Natural killer cell treated with Interleukin-12 subunit alpha and Interleukin-12 subunit beta and Interleukin-15 and Interleukin-18, amount 100 ng/mL, for 72 hours (primary cell): Measurements from ENCODE around the gene DLK1. TPM values are rescaled to one million over a fixed set of nuclear protein-coding genes. Genes with fewer than 3 reads are reported as not detected.

Source experiments
- ATAC-seq, 2 donors: fragments of 150-1000 bp; cut with Tn5 transposase in 1 of 2; sonication (Bioruptor Pico), chemical (Tn5 transposase) in 1 of 2; 2 replicates each; pipeline ENCODE4 v1.10.0; 2021
- DNase-seq: peaks from one replicate; pipeline ENCODE4 v3.0.0; 2022; ENCODE audit warnings: low spot score
- H3K27ac Mint-ChIP-seq, 2 donors: 1 replicate in 1 of 2; 2 replicates in 1 of 2; pipeline ENCODE4 v1.8.0; 2022; ENCODE audit warnings: mixed read lengths in 2 of 2, mild to moderate bottlenecking in 1 of 2, moderate library complexity in 1 of 2
- H3K27me3 Mint-ChIP-seq, 2 donors: 1 replicate in 1 of 2; 2 replicates in 1 of 2; pipeline ENCODE4 v1.8.0; 2022; ENCODE audit warnings: mixed read lengths in 2 of 2
- H3K36me3 Mint-ChIP-seq: one replicate; pipeline ENCODE4 v1.8.0; 2022; ENCODE audit warnings: mixed read lengths
- H3K4me1 Mint-ChIP-seq, 2 donors: 1 replicate in 1 of 2; 2 replicates in 1 of 2; pipeline ENCODE4 v1.8.0; 2022; ENCODE audit warnings: low read depth in 2 of 2, mixed read lengths in 2 of 2, mild to moderate bottlenecking in 1 of 2
- H3K4me3 Mint-ChIP-seq: one replicate; pipeline ENCODE4 v1.8.0; 2022; ENCODE audit warnings: mixed read lengths
- H3K9me3 Mint-ChIP-seq: 2 replicates; pipeline ENCODE4 v1.8.0; 2022; ENCODE audit warnings: mixed read lengths
- total RNA-seq, 2 donors: library from RNA; stranded (reverse); gene quantifications; one replicate each; pipeline ENCODE4 v1.2.3, GENCODE V29; 2022

DLK1 gene
- total RNA-seq, 2 donors from 2014 or later: not detected

DNA sequence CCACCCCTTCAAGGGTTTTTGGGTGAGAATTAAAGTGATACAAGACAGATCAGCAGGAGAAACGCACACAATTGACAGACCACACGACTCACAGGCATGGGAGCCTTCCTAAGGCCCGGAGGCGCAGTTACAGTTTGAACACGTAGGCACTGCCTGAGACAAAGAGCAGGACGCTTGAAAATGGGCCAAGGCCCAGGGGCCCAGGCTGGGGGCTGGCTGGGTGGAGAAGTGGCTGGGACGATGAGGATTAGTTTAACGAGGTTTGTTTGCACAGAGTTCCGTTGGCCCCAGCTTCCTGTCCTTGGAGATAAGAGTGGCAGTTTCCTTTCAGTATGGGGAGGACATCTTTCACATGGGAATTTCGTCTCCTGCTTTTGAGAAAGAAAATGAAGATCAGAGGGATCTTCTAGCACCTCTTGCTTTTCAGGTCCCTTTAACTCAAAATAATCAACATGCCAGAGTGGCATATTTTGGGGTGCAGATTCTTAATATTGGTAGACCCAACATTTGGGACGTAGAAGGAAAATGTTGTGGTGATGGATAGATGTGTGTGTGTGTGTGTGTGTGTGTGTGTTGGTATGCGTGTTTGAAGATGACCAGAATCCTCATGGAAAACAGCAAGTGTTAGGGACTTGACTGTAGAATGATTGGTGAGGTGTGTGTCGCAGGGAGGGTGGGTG lies 44.6 kb downstream of the DLK1 start:
- DNase-seq (no peak), ATAC-seq (no peak)
- H3K27ac Mint-ChIP-seq: no peak overlapping the region
- no peaks in the 10 kb centered on the region for H3K36me3 Mint-ChIP-seq
- no peaks in the 10 kb centered on the region for H3K9me3 Mint-ChIP-seq
- H3K4me1 Mint-ChIP-seq: no peaks in the 10 kb centered on the region
- H3K4me3 Mint-ChIP-seq: no peak overlapping the region
- H3K27me3 Mint-ChIP-seq: peaks cover 0 to 9% of the 10 kb centered on the region in 2 donors

DNA sequence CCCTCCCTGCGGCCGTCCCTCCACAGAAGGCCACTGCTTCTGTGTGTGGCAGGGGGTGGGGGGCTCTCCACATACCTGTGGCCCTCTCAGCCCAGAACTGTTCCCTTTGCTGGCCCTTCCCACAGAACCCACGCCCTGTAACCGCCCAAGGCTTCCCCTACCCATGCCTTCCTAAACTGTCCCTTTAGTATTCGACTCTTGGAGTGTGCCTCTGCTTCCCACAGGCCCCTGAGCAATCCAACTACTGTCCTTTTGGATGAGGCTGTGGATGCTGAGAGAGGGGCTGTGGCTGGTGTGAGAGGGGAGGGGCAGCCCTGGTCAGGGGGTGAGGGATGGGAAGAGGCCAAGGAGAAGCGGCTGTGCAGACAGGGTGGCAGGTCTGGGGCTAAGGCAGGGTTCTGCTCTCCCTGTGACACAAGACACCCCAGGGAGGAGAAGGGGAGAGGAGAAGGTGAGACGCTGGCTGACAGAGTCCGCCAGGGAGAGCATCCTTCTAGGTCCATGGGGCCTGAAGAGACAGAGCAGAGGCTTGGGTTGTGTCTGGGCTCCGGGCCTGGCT lies 46.0 kb downstream of the DLK1 start:
- H3K4me1 Mint-ChIP-seq: no peaks in the 10 kb centered on the region
- no peak for DNase-seq
- no peaks in the 10 kb centered on the region for H3K36me3 Mint-ChIP-seq
- no peak overlapping the region for H3K27ac Mint-ChIP-seq
- H3K27me3 Mint-ChIP-seq: peaks cover 0 to 9% of the 10 kb centered on the region in 2 donors
- no peak overlapping the region for H3K4me3 Mint-ChIP-seq
- ATAC-seq: no peak
- no peaks in the 10 kb centered on the region for H3K9me3 Mint-ChIP-seq

DNA sequence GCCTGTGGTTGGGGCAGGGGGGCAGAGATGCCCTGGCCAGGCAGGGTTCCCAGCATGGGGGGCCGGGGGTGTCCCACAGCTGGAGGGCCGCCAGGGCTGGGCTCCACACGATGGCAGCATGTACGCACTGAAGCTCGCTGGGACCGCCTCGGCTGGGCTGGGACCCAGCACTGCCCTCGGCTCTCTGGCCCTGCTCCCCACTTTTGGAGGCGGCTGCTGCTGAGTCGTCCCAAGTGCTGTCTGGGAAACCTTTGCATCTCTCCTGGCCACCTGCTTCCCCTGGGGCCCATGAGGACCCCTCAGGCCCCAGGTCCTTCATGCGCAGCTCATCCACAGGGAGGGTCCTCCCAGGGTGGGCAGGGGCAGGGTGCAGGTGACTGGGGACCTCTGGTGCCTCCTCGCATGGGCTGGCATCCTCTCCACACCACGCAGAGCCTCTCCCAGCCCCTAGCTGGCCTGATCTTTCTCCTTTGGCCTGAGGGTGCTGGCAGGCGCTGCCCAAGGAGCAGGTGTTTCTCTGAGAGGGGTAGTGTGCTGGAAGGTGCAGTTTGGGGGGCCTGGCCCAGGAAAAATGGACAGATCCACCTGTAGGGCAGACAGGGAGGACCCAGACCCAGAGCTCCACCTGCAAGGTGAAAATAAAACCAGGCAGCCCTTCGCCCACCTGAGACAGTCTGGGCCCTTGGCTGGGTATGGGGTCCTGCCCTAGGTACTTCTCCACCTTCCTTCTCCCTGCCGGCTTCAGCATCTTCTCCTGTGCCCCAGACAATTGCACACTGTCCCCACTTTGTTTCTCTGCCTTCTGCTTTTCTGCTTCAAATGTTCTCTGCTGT lies 46.9 kb downstream of the DLK1 start:
- no peaks in the 10 kb centered on the region for H3K36me3 Mint-ChIP-seq
- no peak overlapping the region for H3K4me3 Mint-ChIP-seq
- DNase-seq (no peak), ATAC-seq (no peak)
- H3K27me3 Mint-ChIP-seq: peaks cover 0 to 9% of the 10 kb centered on the region in 2 donors
- H3K27ac Mint-ChIP-seq: no peak overlapping the region
- no peaks in the 10 kb centered on the region for H3K4me1 Mint-ChIP-seq
- H3K9me3 Mint-ChIP-seq: no peaks in the 10 kb centered on the region

DNA sequence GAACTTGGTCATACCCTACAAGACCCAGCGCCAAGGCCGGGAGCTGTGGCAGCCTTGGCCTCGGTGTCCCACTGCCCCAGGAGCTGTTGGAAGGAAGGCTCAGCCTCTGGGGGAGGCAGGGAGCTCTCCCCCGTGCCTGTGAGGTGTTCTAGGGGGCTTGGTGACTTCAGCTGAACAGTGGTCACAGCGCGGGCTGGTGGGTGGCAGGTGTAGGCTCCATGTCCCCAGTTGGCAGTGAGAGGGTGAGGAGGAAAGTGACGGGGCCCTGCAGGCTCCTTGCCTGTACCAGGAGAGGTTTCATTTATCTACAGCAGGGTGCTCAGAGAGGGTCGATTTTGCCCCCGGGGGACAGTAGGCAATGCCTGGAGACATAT lies 47.5 kb downstream of the DLK1 start:
- Mint-ChIP-seq H3K27me3 (peaks cover 0 to 9% of the 10 kb centered on the region in 2 donors), H3K9me3 (no peaks in the 10 kb centered on the region), H3K4me1 (no peaks in the 10 kb centered on the region), H3K27ac (no peak overlapping the region), H3K36me3 (no peaks in the 10 kb centered on the region), H3K4me3 (no peak overlapping the region)
- ATAC-seq (no peak), DNase-seq (no peak)

DNA sequence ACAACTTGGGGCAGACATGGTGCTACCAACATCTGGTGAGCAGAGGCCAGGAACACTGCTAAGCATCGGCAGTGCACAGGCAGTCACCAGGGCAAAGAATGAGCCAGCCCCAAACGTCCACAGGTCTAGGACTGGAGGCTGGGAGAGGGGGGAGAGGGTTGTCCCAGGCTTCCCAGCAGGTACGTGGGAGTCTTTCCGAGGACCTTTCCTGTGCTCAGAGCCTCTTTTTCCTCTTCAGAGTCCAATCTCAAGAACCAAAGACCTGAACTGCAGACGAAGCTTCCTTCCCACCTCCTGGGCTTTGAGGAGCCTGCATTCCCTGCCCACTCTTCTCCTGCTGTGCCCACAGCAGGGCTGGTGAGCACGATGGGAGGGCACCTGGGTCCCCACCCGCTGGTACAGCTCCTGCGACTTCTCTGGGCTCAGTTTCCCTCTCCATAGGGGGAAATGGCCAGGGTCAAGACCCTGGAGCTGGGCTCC lies 48.7 kb downstream of the DLK1 start:
- Mint-ChIP-seq H3K36me3 (no peaks in the 10 kb centered on the region), H3K27ac (no peak overlapping the region), H3K4me3 (no peak overlapping the region), H3K27me3 (peaks cover 0 to 7% of the 10 kb centered on the region in 2 donors), H3K4me1 (no peaks in the 10 kb centered on the region), H3K9me3 (no peaks in the 10 kb centered on the region)
- no peak for ATAC-seq
- DNase-seq: no peak

DNA sequence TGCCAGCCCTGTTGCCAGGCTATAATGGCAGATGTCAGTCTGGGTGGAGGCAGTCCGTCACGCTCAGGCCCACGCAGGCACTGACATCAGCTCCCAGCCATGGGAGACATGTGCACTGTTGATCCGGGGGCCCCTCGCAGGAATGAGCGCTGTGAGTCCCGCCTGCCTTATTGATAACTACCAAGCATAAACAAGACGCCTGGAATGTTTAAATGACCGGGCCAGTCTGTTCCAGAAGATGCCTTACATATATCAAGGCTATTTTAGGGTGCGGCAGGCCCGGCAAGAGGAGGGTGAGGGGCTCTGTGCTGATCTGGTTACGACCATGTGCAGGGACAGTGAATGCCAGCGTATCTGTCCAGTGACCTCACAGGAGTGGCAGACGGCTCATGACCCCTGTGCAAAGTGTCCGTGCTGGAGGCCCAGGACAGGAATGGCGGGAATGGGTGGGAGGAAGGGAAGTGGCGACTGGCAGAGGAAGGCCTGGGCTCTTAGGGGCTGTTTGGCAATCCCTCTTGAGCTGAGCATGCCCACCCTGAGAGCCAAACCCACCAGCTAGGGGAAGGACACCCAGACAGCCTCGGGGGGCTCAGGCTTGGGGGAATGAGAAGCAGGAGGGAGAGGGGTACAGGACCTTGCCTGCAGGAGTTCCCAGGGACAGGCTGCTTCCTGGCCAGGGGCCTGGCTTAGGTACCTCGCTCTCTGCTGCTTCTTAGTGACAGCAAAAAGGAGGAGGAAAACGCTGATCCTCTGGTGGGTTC lies 49.3 kb downstream of the DLK1 start:
- no peak overlapping the region for H3K27ac Mint-ChIP-seq
- ATAC-seq: no peak
- H3K27me3 Mint-ChIP-seq: peaks cover 0 to 5% of the 10 kb centered on the region in 2 donors
- H3K4me3 Mint-ChIP-seq: no peak overlapping the region
- no peaks in the 10 kb centered on the region for H3K36me3 Mint-ChIP-seq
- DNase-seq: no peak
- no peaks in the 10 kb centered on the region for H3K4me1 Mint-ChIP-seq
- H3K9me3 Mint-ChIP-seq: no peaks in the 10 kb centered on the region

DNA sequence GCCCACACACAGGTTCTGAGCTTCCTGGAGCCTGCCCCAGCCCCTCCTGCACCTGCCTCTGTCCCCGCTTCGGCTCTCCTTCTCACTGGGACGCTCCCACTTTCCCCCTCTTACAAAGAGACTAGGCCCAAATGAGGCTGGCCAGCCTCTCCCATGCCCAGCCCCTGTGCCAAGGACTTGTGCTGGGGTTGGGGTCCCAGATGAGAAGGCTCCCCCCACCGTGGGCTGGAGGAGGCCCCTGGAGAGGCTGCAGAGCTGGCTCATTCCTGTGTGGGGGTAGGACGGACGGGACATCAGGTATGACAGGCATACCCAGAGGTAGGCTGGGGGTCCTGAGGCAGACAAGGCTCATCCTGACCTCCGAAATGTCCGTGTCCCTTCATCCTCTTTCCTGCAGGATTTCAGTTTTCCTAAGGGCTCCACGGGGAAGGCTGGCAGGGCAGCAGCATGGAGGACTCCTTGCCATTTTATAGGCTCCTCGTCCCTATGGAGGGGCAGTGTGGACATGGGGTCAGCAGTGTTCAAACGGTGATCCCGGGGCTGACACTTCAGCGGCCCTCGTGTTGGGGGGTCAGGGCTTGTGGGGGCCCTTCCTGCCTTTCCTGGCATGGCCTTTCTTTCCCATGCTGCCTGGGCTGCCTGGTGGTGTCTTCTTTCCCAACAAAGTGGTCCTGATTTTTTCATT lies 50.1 kb downstream of the DLK1 start:
- ATAC-seq (no peak), DNase-seq (no peak)
- Mint-ChIP-seq H3K27ac (no peak overlapping the region), H3K36me3 (no peaks in the 10 kb centered on the region), H3K4me3 (no peak overlapping the region), H3K27me3 (peaks cover 0 to 5% of the 10 kb centered on the region in 2 donors), H3K4me1 (no peaks in the 10 kb centered on the region), H3K9me3 (no peaks in the 10 kb centered on the region)

DNA sequence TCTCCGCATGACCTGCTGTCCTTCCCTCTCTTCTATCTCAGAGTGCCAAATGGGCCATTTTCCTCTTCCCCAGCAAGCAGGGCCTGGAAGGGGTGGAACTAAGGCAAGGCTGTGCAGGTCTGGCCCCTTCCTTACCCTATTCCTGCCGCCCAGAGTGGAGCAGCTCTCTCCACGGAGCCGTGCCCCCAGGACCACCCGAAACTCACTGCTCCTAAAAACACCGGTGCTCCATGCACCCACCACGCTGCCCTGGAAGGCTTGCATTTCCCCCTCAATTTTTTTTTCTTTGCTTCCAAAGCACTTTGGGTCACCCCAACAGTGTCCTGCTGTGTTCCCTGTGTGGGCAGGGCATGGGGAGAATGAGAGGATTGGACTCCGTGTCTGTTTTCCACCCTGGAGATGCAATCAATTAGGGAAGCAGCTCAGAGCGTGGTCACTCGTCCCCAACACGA lies 50.7 kb downstream of the DLK1 start:
- Mint-ChIP-seq H3K27me3 (peaks cover 0 to 5% of the 10 kb centered on the region in 2 donors), H3K9me3 (no peaks in the 10 kb centered on the region), H3K4me3 (no peak overlapping the region), H3K4me1 (no peaks in the 10 kb centered on the region), H3K36me3 (no peaks in the 10 kb centered on the region), H3K27ac (no peak overlapping the region)
- no peak for DNase-seq
- no peak for ATAC-seq

DNA sequence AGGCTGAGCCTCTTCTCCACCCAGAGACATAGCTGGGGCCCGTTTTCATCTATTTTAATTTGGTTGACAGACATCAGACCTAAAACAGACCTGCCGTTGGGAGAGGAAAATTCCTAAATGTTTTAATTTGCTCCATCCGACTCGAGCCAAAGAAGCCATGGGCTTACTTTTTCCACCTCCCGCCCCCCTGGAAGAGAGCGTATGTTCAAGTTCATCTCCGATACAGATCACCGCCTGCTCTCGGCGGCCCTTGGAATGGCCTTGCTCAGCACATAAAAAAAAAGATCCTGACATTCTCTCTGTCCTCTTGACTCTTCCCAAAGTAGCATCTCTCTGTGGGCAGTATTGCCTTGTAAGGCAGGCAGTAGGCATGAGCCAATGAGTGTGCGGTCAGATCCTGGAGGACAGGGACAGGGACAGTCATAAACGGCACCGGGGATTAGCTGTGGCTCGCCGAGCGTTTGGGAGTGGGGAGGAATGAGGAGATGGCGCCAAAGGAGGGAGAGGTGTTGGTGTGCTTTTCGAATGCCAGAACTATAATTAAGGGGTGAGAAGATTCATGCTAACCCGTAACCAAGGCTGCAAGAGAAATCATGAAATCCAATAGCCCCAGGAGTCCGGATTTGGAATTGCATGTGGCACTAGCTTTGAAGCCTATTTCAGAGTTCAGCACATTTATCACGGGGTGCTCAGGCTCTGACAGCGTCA lies 51.3 kb downstream of the DLK1 start:
- Mint-ChIP-seq H3K27ac (no peak overlapping the region), H3K4me1 (no peaks in the 10 kb centered on the region), H3K4me3 (no peak overlapping the region), H3K36me3 (no peaks in the 10 kb centered on the region), H3K9me3 (no peaks in the 10 kb centered on the region), H3K27me3 (peaks cover 0 to 5% of the 10 kb centered on the region in 2 donors)
- ATAC-seq (no peak), DNase-seq (no peak)

DNA sequence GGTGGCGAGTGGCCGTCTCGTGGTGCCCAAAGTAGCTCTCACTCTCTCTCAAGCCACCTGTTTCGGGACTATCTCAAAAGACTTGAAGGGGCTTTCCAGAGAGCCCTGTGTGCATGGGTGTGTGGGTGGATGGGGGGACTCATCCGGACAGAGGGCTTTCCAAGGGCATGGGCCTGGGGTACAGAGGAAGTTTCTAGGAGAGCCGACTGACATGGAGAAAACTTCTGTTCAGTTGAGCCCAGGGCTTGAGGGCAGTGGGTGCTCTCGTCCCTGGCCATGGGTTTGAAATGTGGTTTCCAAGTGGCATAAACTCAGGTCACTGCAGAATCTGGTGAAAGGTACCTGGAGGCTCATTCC lies 51.8 kb downstream of the DLK1 start:
- ATAC-seq: no peak
- no peak overlapping the region for H3K4me3 Mint-ChIP-seq
- no peaks in the 10 kb centered on the region for H3K9me3 Mint-ChIP-seq
- no peak overlapping the region for H3K27ac Mint-ChIP-seq
- peaks cover 0 to 5% of the 10 kb centered on the region in 2 donors for H3K27me3 Mint-ChIP-seq
- H3K36me3 Mint-ChIP-seq: no peaks in the 10 kb centered on the region
- DNase-seq: no peak
- H3K4me1 Mint-ChIP-seq: no peaks in the 10 kb centered on the region

DNA sequence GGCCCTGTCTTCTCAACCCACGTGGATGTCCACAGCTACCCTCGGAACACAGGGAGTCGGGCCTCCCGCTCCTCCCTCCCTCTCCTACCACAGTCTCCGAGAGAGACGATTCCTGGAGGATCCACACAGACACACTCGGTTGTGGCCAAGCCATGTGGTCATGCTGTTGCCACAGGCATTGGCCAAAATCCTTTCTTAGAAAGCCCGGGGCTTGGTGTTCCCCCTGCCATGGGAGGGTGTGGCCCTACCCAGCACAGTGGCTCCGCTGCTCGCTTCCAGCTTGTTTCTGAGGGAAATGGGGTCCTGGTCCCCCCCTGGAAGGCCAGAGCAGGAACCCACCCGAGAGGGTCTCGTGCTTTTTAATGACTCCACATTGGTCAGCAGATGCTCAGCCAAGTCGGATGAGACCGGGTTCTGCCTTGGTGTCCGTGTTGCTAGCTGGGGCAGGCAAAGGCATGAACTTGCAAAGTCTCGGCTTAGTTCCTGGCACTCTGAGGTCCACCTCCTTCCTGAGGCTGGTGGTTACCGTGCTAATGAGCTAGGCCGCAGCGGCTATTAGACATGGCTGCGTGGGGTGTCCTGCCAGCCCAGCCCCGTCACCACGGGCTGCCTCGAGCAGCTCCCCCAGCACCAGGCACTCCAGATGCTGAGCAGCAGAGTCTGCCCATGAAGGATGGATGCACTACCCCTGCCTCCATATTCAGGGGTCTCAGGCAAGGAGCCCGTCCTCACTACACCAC lies 52.4 kb downstream of the DLK1 start:
- ATAC-seq (no peak), DNase-seq (no peak)
- H3K27ac Mint-ChIP-seq: no peak overlapping the region
- no peak overlapping the region for H3K4me3 Mint-ChIP-seq
- peaks cover 0 to 5% of the 10 kb centered on the region in 2 donors for H3K27me3 Mint-ChIP-seq
- no peaks in the 10 kb centered on the region for H3K4me1 Mint-ChIP-seq
- no peaks in the 10 kb centered on the region for H3K36me3 Mint-ChIP-seq
- H3K9me3 Mint-ChIP-seq: no peaks in the 10 kb centered on the region

DNA sequence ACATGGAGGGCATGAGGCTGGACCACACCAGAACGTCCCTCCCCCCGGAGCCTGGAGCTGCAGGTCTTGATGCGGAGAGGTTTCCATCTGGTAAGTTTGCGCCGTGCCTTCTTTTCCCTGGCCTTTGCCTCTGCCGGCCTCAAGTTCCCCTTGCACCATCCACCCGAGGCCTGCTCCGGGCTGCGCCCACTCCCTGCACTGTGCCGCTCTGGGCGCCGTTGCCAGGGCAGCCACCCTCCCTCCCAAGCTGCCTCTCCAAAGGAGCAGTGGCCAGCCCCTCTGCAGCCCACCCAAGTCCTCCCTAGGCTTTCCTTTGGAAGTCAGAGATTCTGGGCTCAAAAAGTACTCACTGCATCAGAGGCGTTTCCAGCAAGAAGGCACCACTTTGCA lies 53.0 kb downstream of the DLK1 start:
- no peak for DNase-seq
- no peak for ATAC-seq
- Mint-ChIP-seq H3K4me3 (no peak overlapping the region), H3K27me3 (peaks cover 0 to 5% of the 10 kb centered on the region in 2 donors), H3K9me3 (no peaks in the 10 kb centered on the region), H3K36me3 (no peaks in the 10 kb centered on the region), H3K27ac (no peak overlapping the region), H3K4me1 (no peaks in the 10 kb centered on the region)
